ENCODE data around the gene SCN3A. TPM values are rescaled to one million over a fixed set of nuclear protein-coding genes. Genes with fewer than 3 reads are reported as not detected.

The SCN3A gene
- total and polyA plus RNA-seq, 9 donors, result 0.20 to 3.4 (median 0.80) TPM

DNA sequence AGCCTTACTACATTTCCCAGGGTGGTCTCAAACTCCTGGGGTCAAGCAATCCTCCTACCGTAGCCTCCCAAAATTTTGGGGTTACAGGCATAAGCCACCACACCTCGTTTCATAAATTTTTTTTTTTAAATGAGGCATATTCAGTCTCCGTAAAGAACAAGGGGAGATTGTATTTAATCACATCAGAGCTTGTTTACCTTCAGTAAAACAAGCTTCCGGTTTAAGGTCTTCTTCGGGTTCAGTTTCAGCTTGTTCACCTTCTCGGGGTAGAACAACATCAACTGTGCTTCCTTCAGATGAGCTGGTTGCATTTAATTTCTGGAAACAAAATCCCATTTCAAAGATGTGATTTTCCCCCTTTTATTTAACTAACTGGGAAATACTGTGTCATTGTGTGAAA, 88.6 kb downstream of the SCN3A start:
- Histone ChIP-seq H3K27ac (no peak overlapping the region), H3K9me3 (no peaks in the 10 kb centered on the region), H3K27me3 (no peaks in the 10 kb centered on the region), H3K4me1 (ENCODE audit: insufficient read depth) (no peaks in the 10 kb centered on the region), H3K4me3 (no peak overlapping the region), H3K36me3 (no peaks in the 10 kb centered on the region)
- TF ChIP-seq POLR2A (IDR thresholded peaks at IDR 0.05) (no peak), EP300 (IDR thresholded peaks at IDR 0.05) (no peak)
- TF ChIP-seq, protein P1, sequence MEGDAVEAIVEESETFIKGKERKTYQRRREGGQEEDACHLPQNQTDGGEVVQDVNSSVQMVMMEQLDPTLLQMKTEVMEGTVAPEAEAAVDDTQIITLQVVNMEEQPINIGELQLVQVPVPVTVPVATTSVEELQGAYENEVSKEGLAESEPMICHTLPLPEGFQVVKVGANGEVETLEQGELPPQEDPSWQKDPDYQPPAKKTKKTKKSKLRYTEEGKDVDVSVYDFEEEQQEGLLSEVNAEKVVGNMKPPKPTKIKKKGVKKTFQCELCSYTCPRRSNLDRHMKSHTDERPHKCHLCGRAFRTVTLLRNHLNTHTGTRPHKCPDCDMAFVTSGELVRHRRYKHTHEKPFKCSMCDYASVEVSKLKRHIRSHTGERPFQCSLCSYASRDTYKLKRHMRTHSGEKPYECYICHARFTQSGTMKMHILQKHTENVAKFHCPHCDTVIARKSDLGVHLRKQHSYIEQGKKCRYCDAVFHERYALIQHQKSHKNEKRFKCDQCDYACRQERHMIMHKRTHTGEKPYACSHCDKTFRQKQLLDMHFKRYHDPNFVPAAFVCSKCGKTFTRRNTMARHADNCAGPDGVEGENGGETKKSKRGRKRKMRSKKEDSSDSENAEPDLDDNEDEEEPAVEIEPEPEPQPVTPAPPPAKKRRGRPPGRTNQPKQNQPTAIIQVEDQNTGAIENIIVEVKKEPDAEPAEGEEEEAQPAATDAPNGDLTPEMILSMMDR (IDR thresholded peaks at IDR 0.05), result no peak
- DNase-seq, result no peak
- WGBS, 3 donors, result 69 to 78% (median 71%) methylated on average over 6 of the region's 6 CpGs
- intact Hi-C loops (cut with DNase I), result no loop called here

DNA sequence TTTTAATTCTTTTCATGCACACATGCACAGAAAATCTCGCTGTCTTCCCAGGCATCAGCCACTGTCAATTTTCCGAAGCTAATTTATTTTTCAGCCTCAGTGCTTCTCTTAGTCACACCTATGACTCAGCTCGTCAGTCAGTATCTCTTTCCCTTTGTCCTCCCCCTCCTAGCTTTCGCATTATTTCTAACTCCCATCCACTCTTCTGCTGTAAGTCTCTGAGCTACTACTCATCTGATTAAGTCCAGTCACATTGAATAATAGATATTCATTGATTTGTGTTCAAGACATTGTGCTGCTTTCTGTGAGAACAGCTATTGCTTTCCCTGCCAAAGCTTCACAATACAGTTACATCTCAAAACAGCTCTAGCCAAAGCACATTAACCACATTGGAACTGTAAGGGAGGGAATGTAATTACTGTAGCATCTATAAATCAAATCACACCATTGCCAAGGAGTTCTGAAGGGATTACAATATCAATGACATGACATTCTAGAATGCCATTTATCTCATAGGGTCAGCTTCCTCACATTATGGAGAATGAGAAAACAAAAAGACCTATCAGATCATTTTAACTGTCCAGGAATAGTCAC, 89.4 kb downstream of the SCN3A start:
- Histone ChIP-seq H3K27me3 (no peaks in the 10 kb centered on the region), H3K4me3 (no peak overlapping the region), H3K4me1 (ENCODE audit: insufficient read depth) (no peaks in the 10 kb centered on the region), H3K9me3 (no peaks in the 10 kb centered on the region), H3K36me3 (no peaks in the 10 kb centered on the region), H3K27ac (no peak overlapping the region)
- no peak for TF ChIP-seq EP300 (IDR thresholded peaks at IDR 0.05)
- TF ChIP-seq, protein P1 (IDR thresholded peaks at IDR 0.05), result no peak
- no peak for TF ChIP-seq POLR2A (IDR thresholded peaks at IDR 0.05)
- DNase-seq, result no peak
- intact Hi-C loops (cut with DNase I), result no loop called here
- WGBS, 3 donors, result 57 to 64% (median 61%) methylated on average over 4 of the region's 4 CpGs

DNA sequence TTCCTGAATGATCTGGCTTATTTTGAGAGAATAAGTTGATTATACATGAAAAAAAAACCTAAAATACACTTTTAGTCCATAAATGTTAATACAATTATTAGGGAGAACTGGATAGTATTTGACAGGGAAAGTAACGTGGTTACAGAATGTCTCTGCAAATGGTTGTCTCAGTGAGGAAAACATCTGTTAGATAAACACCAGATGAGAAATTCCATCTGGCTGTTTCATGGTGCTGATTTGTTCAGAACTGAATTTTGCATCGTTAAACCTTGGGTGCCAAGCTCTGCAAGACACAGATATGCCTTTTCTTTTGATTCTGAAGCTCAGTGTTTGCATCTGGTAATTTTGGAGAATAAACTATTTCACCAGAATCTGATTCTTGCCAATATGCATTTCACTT, 90.4 kb downstream of the SCN3A start:
- no peak for DNase-seq
- WGBS, 3 donors, result 3 to 15% (median 5%) methylated on average over 2 of the region's 2 CpGs
- Histone ChIP-seq H3K36me3 (no peaks in the 10 kb centered on the region), H3K4me1 (ENCODE audit: insufficient read depth) (no peaks in the 10 kb centered on the region), H3K27me3 (no peaks in the 10 kb centered on the region), H3K9me3 (no peaks in the 10 kb centered on the region), H3K4me3 (no peak overlapping the region), H3K27ac (no peak overlapping the region)
- intact Hi-C loops (cut with DNase I), result no loop called here
- TF ChIP-seq POLR2A (IDR thresholded peaks at IDR 0.05) (no peak), EP300 (IDR thresholded peaks at IDR 0.05) (no peak)
- TF ChIP-seq, protein P1 (IDR thresholded peaks at IDR 0.05), result no peak

- intact Hi-C loops (cut with DNase I), result no loop called here
- WGBS, 3 donors, result 73 to 83% (median 82%) methylated on average over 2 of the region's 2 CpGs
- H3K4me3 ChIP-seq, result no peak overlapping the region
- no peaks in the 10 kb centered on the region for H3K36me3 ChIP-seq
- H3K9me3 ChIP-seq, result no peaks in the 10 kb centered on the region
- TF ChIP-seq, protein P1 (IDR thresholded peaks at IDR 0.05), result no peak
- TF ChIP-seq EP300 (IDR thresholded peaks at IDR 0.05) (no peak), POLR2A (IDR thresholded peaks at IDR 0.05) (no peak)
- no peaks in the 10 kb centered on the region for H3K27me3 ChIP-seq
- no peak overlapping the region for H3K27ac ChIP-seq
- no peaks in the 10 kb centered on the region for H3K4me1 ChIP-seq (ENCODE audit: insufficient read depth)
- DNase-seq, result no peak
These were observed 91.1 kb downstream of the SCN3A start for GRCh38 chr2:165112789-165113188.
